Measurements from ENCODE around the gene MCIDAS. TPM values are rescaled to one million over a fixed set of nuclear protein-coding genes. Genes with fewer than 3 reads are reported as not detected.

MCIDAS gene
- polyA plus RNA-seq, 1 experiment = not detected

DNA sequence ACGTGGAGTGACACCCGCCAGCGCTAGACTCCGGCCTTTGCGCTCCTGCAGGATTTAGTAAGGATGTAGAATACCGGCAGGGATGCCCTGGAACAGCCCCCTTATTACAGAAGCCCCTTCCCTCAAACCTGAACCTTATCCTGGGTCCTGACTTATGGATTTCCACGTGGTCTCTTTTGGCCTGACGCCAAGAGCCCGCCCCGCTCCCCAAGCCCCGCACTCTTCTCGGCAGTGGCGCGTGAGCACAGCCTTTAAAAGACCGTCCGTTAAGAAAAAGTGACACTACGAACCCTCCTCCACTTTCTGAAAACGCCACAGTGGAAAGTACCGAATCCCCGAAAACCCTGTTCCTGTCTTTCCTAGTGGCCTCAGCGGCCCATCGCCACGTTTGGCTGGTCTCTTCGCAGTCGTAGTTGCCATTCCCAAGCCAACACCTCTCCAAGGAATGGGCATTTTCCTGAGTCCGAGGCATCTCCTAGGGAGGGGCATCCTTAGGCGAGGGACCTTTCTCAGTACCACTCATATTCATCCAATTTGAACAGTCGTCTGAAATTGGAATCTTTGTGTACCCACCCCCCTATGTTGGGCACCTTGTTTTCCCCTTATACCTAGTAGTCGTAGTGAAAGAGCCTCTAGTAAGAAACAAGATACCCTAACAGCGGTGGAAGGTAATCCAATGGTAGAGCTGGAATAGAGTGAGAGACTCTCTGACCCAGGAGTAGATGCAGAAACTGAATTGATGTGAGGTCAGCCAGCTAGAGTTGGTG lies 732 bp upstream of the MCIDAS start:
- DNase-seq (ENCODE audit: low read depth, low spot score) = no peak
- no peak overlapping the region for H3K27ac ChIP-seq (ENCODE audit: low read depth, low read length)
- H3K9me3 ChIP-seq (ENCODE audit: control insufficient read depth, insufficient read depth, low read length) = peaks cover 3% of the 10 kb centered on the region; the same call in 1 of the 2 replicates
- ChIA-PET POLR2A (no interaction called here), CTCF (no interaction called here)
- TF ChIP-seq, protein P1, sequence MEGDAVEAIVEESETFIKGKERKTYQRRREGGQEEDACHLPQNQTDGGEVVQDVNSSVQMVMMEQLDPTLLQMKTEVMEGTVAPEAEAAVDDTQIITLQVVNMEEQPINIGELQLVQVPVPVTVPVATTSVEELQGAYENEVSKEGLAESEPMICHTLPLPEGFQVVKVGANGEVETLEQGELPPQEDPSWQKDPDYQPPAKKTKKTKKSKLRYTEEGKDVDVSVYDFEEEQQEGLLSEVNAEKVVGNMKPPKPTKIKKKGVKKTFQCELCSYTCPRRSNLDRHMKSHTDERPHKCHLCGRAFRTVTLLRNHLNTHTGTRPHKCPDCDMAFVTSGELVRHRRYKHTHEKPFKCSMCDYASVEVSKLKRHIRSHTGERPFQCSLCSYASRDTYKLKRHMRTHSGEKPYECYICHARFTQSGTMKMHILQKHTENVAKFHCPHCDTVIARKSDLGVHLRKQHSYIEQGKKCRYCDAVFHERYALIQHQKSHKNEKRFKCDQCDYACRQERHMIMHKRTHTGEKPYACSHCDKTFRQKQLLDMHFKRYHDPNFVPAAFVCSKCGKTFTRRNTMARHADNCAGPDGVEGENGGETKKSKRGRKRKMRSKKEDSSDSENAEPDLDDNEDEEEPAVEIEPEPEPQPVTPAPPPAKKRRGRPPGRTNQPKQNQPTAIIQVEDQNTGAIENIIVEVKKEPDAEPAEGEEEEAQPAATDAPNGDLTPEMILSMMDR (IDR thresholded peaks at IDR 0.05; ENCODE audit: low read depth, low read length) = no peak
- H3K4me3 ChIP-seq (ENCODE audit: low read depth, low read length) = 0 out of 2 replicates have a peak overlapping the region, but pooled peaks have one; percentile 29
- peaks cover 97% of the 10 kb centered on the region for H3K27me3 ChIP-seq (ENCODE audit: control insufficient read depth, insufficient read depth, low read length)

DNA sequence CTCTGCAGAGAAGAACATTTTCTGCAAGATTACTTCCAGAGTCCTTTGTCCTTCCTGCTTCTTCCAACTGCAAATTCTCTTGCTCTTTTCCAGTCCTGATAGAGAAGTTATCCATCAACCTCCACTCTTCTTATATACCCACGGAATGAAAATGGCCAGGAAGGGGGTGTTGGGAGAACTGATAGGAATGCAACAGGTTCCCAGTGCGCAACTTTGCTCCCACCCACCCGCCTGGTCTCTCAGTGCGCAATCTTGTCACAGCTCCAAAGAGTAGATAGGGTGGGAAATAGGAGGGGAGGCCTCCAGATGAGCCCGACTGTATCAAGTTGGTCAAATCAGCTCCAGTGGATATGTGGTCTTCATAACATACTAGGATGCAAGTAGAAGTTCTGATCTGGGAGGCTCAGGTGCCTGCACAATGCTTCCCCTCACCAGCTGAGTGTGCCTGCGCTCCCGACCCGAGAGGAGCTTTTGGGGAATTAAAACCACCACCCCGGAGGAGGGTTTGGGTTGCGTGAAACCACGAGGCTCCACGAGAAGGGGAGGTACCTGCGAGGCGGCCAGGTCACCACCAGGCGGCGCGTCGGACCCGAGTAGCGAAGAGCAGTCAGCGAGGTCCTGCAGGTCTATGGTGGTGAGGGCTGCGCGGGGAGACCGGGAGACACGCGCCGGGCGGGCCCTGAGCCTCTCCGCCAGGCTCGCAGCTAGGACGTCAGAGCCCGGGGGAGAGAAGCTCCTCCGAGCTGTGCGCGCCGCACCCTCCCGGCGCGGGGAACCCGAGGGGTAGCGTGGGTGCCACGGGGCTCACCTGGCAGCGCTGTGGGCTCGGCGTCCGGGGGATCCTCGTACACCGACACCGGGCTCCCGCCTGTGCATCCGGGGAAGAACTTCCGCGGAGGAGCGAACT lies 835 bp downstream of the MCIDAS start:
- CTCF ChIA-PET = interaction anchor here (0.5 to 1.0 kb wide), 2 partner anchors 32 to 1265 kb away, joined by 4 to 5 read pairs; no protein-coding TSS in a partner anchor
- Histone ChIP-seq H3K9me3 (ENCODE audit: control insufficient read depth, insufficient read depth, low read length) (peaks cover 7% of the 10 kb centered on the region; the same call in 1 of the 2 replicates), H3K27ac (ENCODE audit: low read depth, low read length) (no peak overlapping the region), H3K27me3 (ENCODE audit: control insufficient read depth, insufficient read depth, low read length) (peaks cover 97% of the 10 kb centered on the region), H3K4me3 (ENCODE audit: low read depth, low read length) (no peak overlapping the region)
- POLR2A ChIA-PET = no interaction called here
- TF ChIP-seq, protein P1 (IDR thresholded peaks at IDR 0.05; ENCODE audit: low read depth, low read length) = peak; percentile 56
- no peak for DNase-seq (ENCODE audit: low read depth, low spot score)

DNA sequence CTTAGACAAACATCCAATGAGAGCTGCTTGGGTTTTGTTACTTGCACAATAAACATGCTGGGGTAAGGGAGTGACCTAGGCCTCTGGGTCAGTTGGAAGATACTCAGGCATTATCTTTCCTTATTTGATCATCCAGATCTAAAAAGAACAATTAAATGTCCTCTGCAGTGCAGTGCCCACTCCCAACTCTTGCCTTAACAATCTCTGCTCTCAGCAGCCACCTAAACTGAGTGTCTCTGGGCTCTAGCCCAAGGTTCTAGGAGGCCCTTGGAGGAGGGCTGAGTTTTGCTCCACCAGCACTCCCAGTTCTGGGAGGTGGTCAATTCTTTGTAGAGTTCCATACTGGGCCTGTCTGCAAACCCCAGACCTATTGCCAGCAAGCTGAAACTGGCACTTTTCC lies 1.8 kb downstream of the MCIDAS start:
- Histone ChIP-seq H3K27me3 (ENCODE audit: control insufficient read depth, insufficient read depth, low read length) (peaks cover 97% of the 10 kb centered on the region), H3K4me3 (ENCODE audit: low read depth, low read length) (no peak overlapping the region), H3K27ac (ENCODE audit: low read depth, low read length) (no peak overlapping the region), H3K9me3 (ENCODE audit: control insufficient read depth, insufficient read depth, low read length) (peaks cover 9% of the 10 kb centered on the region; the same call in 1 of the 2 replicates)
- TF ChIP-seq, protein P1 (IDR thresholded peaks at IDR 0.05; ENCODE audit: low read depth, low read length) = no peak
- ChIA-PET CTCF (interaction anchor here (1.0 kb wide), 1 partner anchor 33 kb away, joined by 4 read pairs; no protein-coding TSS in a partner anchor), POLR2A (no interaction called here)
- no peak for DNase-seq (ENCODE audit: low read depth, low spot score)

DNA sequence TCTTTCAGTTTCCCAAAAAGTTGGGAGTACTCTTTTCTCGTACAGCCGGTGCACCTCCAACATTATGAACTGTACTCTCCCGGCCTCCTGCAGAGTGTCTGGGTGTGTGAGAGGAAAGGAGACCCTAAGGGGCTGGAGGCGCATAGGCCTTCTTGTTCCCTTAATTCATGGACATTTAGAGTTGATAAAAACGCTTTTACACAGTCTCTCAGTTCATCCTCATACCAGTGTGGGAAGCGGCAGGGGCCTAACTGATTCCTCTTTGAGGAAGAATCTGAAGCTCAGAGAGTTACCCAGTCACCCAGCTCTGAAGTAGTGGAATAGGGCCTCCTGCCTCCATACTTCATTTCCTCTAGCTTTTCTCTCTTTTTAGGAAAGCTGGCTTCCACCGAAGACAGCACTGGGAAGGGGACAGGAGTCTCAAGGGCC lies 3.3 kb downstream of the MCIDAS start:
- Histone ChIP-seq H3K27ac (ENCODE audit: low read depth, low read length) (no peak overlapping the region), H3K9me3 (ENCODE audit: control insufficient read depth, insufficient read depth, low read length) (peaks cover 10% of the 10 kb centered on the region; the same call in 1 of the 2 replicates), H3K4me3 (ENCODE audit: low read depth, low read length) (no peak overlapping the region), H3K27me3 (ENCODE audit: control insufficient read depth, insufficient read depth, low read length) (peaks cover 90% of the 10 kb centered on the region)
- TF ChIP-seq, protein P1 (IDR thresholded peaks at IDR 0.05; ENCODE audit: low read depth, low read length) = no peak
- ChIA-PET POLR2A (no interaction called here), CTCF (no interaction called here)
- no peak for DNase-seq (ENCODE audit: low read depth, low spot score)
